Endodermal cell (in vitro differentiated cells): Measurements from ENCODE around the gene BANF1. TPM values are rescaled to one million over a fixed set of nuclear protein-coding genes. Genes with fewer than 3 reads are reported as not detected.

Experiments used
- DNase-seq: peaks from one replicate; pipeline ENCODE4 v3.0.0-alpha.2; 2017
- H3K27ac ChIP-seq: 2 replicates; pipeline ENCODE4 v1.5.1; 2013; ENCODE audit warnings: mild to moderate bottlenecking, low read depth, low read length, moderate library complexity
- H3K27me3 ChIP-seq: 2 replicates; pipeline ENCODE4 v1.6.1; 2013; ENCODE audit warnings: mild to moderate bottlenecking, low read length, moderate library complexity; ENCODE audit not compliant: insufficient read depth, control insufficient read depth, poor library complexity, severe bottlenecking
- H3K36me3 ChIP-seq: 2 replicates; pipeline ENCODE4 v1.7.0; 2013; ENCODE audit warnings: mild to moderate bottlenecking, low read length, moderate library complexity; ENCODE audit not compliant: control insufficient read depth, insufficient read depth
- H3K4me1 ChIP-seq: one replicate; pipeline ENCODE4 v1.7.0; 2013; ENCODE audit warnings: low read length; ENCODE audit not compliant: control insufficient read depth, insufficient read depth
- H3K4me3 ChIP-seq: 2 replicates; pipeline ENCODE4 v1.5.1; 2013; ENCODE audit warnings: mild to moderate bottlenecking, low read length, moderate library complexity
- H3K9ac ChIP-seq: 2 replicates; pipeline ENCODE4 v1.6.1; 2013; ENCODE audit warnings: mild to moderate bottlenecking, low read length, moderate library complexity; ENCODE audit not compliant: poor library complexity, severe bottlenecking; ENCODE audit errors: extremely low read depth
- H3K9me3 ChIP-seq: 2 replicates; pipeline ENCODE4 v1.6.1; 2013; ENCODE audit warnings: mild to moderate bottlenecking, low read length, moderate library complexity; ENCODE audit not compliant: control insufficient read depth
- H3K27ac Mint-ChIP-seq: 2 replicates; pipeline ENCODE4 v1.8.0; 2020; ENCODE audit warnings: mixed read lengths
- H3K27me3 Mint-ChIP-seq: 2 replicates; pipeline ENCODE4 v1.8.0; 2021; ENCODE audit warnings: mild to moderate bottlenecking, mixed read lengths; ENCODE audit not compliant: insufficient read depth
- H3K36me3 Mint-ChIP-seq: 2 replicates; pipeline ENCODE4 v1.8.0; 2020; ENCODE audit warnings: low read depth, mixed read lengths
- H3K4me1 Mint-ChIP-seq: 2 replicates; pipeline ENCODE4 v1.8.0; 2020; ENCODE audit warnings: mixed read lengths
- H3K4me3 Mint-ChIP-seq: 2 replicates; pipeline ENCODE4 v1.8.0; 2020; ENCODE audit warnings: mild to moderate bottlenecking, moderate library complexity, mixed read lengths
- H3K9me3 Mint-ChIP-seq: 2 replicates; pipeline ENCODE4 v1.8.0; 2020; ENCODE audit warnings: mild to moderate bottlenecking, mixed read lengths
- CTCF ChIP-seq: fragments of 200-600 bp; sonication (generic); conservative IDR thresholded peaks from 2 replicates; pipeline ENCODE4 v1.5.0; 2021; ENCODE audit warnings: antibody characterized with exemption, mild to moderate bottlenecking
- WGBS, 2 experiments: methylation state at CpG; one replicate each; pipeline versions ENCODE4 v1.1.5 to v1.1.7; 2013; ENCODE audit warnings: missing lambda C conversion rate in 2 of 2, mixed read lengths in 1 of 2; ENCODE audit not compliant: insufficient coverage in 1 of 2, insufficient read length in 1 of 2; 5-methylcytosine and 5-hydroxymethylcytosine counted together
- total RNA-seq, 2 donors: library from RNA; stranded (reverse); fragmentation: NEBNext Ultra II Directional in 1 of 2; extraction: Animal tissue kit (Norgen Biotek cat#: 25700) in 1 of 2; gene quantifications; 2 replicates in 1 of 2; 3 replicates in 1 of 2; pipeline ENCODE4 v1.2.1, GENCODE V29; 2021

BANF1 gene
- total RNA-seq, 2 donors from 2014 or later = 348 to 409 TPM

- H3K9me3 ChIP-seq = no peaks in the 10 kb centered on the region
- Mint-ChIP-seq H3K27me3 (peaks cover 4% of the 10 kb centered on the region), H3K4me3 (no peak overlapping the region), H3K9me3 (no peaks in the 10 kb centered on the region), H3K36me3 (peaks cover 15% of the 10 kb centered on the region), H3K4me1 (peaks cover 25% of the 10 kb centered on the region), H3K27ac (no peak overlapping the region)
- WGBS, 2 experiments = 97% methylated on average over 3 of the region's 3 CpGs; no CpG with 5 or more reads in 1 of the 2 experiments
- H3K4me3 ChIP-seq = no peak overlapping the region
- peaks cover 10% of the 10 kb centered on the region for H3K4me1 ChIP-seq
- TF ChIP-seq CTCF = no peak
- H3K27me3 ChIP-seq = no peaks in the 10 kb centered on the region
- no peak for DNase-seq
- H3K36me3 ChIP-seq = no peaks in the 10 kb centered on the region
- no peak overlapping the region for H3K9ac ChIP-seq
- H3K27ac ChIP-seq = no peak overlapping the region
These were observed 44.6 kb downstream of the BANF1 start for GRCh38 chr11:66046901-66047300.

DNA sequence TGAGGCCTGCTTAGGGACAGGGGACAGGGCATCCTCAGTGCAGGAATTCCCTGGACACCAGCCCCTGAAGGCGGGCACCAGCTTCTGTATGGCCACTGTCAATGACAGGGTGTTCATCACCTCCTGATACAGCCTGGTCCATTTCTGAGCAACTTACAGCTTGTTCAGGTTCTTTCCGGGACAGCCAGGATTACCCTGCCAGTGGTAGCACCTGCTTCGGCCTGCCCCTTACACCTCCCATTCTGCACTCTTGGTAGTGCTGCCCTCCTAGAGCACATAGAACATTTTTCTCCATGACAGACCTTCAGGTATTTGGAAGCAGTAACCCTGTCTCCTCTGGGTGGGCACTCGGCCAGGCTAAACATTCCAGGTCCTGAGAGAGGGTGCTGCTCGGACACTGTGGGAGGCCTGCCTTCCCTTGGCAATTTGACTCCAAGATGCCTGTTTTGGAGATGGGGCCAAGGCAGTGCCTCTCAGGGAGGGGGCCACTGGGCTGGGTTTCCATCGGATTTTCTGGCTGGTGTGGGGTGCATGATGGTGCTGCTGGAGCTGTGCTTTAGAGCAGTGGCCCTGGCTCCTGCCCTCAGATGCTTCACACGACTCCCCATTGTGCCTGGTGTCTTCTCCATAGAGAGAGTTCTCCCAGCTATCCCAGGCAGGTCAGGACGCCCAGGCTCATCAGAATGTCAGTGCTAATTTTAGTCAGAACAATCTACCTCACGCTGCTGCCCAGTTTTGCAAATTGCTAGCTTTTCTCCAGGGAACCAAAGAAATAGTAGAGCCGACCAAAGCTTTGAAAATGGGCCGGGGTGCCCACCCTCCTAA lies 45.5 kb downstream of the BANF1 start:
- Mint-ChIP-seq H3K27ac (no peak overlapping the region), H3K4me3 (peak overlapping the region; percentile 63)
- peak overlapping the region; percentile 71 for H3K4me3 ChIP-seq

More for the DNA sequence above, 45.5 kb downstream of the BANF1 start:
- no peak overlapping the region for H3K9ac ChIP-seq
- Mint-ChIP-seq H3K36me3 (peaks cover 15% of the 10 kb centered on the region), H3K4me1 (peaks cover 27% of the 10 kb centered on the region), H3K27me3 (peaks cover 4% of the 10 kb centered on the region), H3K9me3 (no peaks in the 10 kb centered on the region)
- H3K4me1 ChIP-seq = peaks cover 10% of the 10 kb centered on the region
- no peaks in the 10 kb centered on the region for H3K9me3 ChIP-seq
- no peak for DNase-seq
- no peak overlapping the region for H3K27ac ChIP-seq
- H3K27me3 ChIP-seq = no peaks in the 10 kb centered on the region
- no peak for TF ChIP-seq CTCF
- no peaks in the 10 kb centered on the region for H3K36me3 ChIP-seq
- WGBS, 2 experiments = 84 to 91% methylated on average over 9 to 11 of the region's 11 CpGs
